ENCODE results near the gene QRSL1.

The QRSL1 gene

DNA sequence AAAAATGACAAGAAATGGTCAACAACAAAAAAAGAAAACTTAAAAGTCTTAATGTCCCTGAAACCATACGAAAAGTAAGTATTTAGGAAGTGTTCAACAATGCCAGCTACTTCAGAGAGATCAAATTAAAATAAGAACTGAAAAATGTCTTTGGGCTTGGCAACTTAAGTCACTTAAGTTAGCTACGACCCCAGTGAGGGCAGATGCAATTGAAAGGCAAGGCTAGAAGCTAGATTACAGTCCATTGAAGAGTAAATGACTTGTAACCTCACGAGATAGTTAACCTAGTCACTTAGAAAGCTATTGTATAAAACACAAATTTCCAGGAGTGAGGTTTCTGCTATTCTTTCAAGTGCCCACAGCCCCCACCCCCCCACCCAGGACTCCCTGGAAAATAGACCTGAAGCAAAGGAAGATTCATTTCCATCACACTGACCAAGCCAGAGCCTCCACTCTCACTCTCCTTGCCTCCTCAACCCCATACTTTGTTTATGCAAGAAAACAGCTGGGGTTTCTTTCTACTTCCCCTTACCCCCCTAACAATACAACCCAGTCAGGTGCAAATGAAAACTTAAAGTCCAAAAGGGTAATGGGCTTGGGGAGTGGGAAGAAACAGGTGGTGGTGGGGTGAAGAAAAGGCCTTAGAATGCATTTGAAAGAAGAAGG is 14.7 kb upstream of the QRSL1 start:
- no peak for TF ChIP-seq FOXP2 (optimal IDR thresholded peaks at IDR 0.05; ENCODE audit: borderline replicate concordance, extremely low read depth, extremely low read length, insufficient read depth)
- TF ChIP-seq SIN3A (IDR thresholded peaks at IDR 0.05; ENCODE audit: borderline replicate concordance, insufficient read depth, low read length), result no peak
- no peak for TF ChIP-seq TAF1 (IDR thresholded peaks at IDR 0.05; ENCODE audit: borderline replicate concordance, insufficient read depth, low read length)
- TF ChIP-seq, protein P1, sequence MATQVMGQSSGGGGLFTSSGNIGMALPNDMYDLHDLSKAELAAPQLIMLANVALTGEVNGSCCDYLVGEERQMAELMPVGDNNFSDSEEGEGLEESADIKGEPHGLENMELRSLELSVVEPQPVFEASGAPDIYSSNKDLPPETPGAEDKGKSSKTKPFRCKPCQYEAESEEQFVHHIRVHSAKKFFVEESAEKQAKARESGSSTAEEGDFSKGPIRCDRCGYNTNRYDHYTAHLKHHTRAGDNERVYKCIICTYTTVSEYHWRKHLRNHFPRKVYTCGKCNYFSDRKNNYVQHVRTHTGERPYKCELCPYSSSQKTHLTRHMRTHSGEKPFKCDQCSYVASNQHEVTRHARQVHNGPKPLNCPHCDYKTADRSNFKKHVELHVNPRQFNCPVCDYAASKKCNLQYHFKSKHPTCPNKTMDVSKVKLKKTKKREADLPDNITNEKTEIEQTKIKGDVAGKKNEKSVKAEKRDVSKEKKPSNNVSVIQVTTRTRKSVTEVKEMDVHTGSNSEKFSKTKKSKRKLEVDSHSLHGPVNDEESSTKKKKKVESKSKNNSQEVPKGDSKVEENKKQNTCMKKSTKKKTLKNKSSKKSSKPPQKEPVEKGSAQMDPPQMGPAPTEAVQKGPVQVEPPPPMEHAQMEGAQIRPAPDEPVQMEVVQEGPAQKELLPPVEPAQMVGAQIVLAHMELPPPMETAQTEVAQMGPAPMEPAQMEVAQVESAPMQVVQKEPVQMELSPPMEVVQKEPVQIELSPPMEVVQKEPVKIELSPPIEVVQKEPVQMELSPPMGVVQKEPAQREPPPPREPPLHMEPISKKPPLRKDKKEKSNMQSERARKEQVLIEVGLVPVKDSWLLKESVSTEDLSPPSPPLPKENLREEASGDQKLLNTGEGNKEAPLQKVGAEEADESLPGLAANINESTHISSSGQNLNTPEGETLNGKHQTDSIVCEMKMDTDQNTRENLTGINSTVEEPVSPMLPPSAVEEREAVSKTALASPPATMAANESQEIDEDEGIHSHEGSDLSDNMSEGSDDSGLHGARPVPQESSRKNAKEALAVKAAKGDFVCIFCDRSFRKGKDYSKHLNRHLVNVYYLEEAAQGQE (IDR thresholded peaks at IDR 0.05; ENCODE audit: insufficient read depth in 1 of 2, low read depth in 2 of 2, low read length in 2 of 2), result no peak
- no peak for TF ChIP-seq POLR2AphosphoS5 (IDR thresholded peaks at IDR 0.05; ENCODE audit: low read depth, low read length)

DNA sequence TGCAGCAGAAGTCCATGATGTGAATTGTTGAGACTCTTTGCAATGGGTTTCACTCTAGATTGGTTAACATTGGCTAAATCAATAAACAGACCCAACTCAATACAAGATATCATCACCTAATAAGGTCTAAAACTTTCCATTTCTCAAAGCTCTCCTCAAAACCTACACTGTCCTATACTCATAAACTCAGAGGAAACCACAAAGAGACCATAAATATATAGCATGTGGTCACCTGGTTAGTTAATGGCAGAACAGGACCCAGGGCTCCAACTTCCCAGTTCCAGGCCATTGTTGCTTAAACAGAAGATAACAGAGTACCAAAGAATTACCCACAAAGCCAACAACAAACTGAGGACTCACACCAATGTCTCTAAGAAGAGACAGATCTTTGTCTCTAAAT is 12.1 kb upstream of the QRSL1 start:
- TF ChIP-seq POLR2AphosphoS5 (IDR thresholded peaks at IDR 0.05; ENCODE audit: low read depth, low read length), result no peak
- no peak for TF ChIP-seq FOXP2 (optimal IDR thresholded peaks at IDR 0.05; ENCODE audit: borderline replicate concordance, extremely low read depth, extremely low read length, insufficient read depth)
- TF ChIP-seq, protein P1 (IDR thresholded peaks at IDR 0.05; ENCODE audit: insufficient read depth in 1 of 2, low read depth in 2 of 2, low read length in 2 of 2), result no peak
- no peak for TF ChIP-seq SIN3A (IDR thresholded peaks at IDR 0.05; ENCODE audit: borderline replicate concordance, insufficient read depth, low read length)
- no peak for TF ChIP-seq TAF1 (IDR thresholded peaks at IDR 0.05; ENCODE audit: borderline replicate concordance, insufficient read depth, low read length)

DNA sequence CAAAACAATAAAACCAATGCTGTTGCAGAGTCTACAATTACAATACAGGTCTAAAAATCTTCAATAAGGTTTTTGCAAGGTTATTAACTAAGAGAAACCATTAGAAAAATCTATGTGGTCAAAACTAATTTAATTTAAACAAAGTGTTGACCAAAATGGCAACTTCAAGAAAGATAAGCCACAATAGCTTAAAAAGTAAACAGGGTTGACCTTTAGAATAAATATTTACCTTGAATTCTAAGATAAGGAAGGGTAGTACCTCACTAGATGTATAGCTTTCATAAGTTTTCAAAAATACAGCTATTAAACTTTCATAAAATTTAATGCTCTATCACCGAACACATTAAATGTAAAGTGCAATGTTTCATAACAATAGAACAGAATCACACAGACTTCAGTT is 11.5 kb upstream of the QRSL1 start:
- TF ChIP-seq, protein P1 (IDR thresholded peaks at IDR 0.05; ENCODE audit: insufficient read depth in 1 of 2, low read depth in 2 of 2, low read length in 2 of 2), result no peak
- TF ChIP-seq POLR2AphosphoS5 (IDR thresholded peaks at IDR 0.05; ENCODE audit: low read depth, low read length), result no peak
- no peak for TF ChIP-seq SIN3A (IDR thresholded peaks at IDR 0.05; ENCODE audit: borderline replicate concordance, insufficient read depth, low read length)
- TF ChIP-seq FOXP2 (optimal IDR thresholded peaks at IDR 0.05; ENCODE audit: borderline replicate concordance, extremely low read depth, extremely low read length, insufficient read depth), result no peak
- TF ChIP-seq TAF1 (IDR thresholded peaks at IDR 0.05; ENCODE audit: borderline replicate concordance, insufficient read depth, low read length), result no peak

DNA sequence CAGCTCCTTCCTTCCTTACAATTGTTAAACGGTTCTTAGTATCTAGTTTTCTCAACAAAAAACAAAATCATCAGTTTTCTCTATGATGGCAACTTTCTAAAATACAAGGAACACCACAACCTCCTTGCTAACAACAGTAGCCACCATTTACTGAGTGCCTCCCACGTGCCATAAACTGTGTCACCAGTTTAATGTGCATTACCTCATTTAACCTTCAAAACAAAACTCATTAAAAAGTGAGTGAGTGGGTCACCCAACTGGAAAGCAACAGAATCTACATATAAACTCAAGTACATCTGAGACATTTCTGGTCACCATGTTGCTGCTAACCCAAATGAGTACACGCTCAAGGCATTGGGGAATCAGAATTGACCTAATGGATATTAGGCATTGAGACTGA is 11.1 kb upstream of the QRSL1 start:
- TF ChIP-seq, protein P1 (IDR thresholded peaks at IDR 0.05; ENCODE audit: insufficient read depth in 1 of 2, low read depth in 2 of 2, low read length in 2 of 2), result no peak
- TF ChIP-seq POLR2AphosphoS5 (IDR thresholded peaks at IDR 0.05; ENCODE audit: low read depth, low read length) (no peak), TAF1 (IDR thresholded peaks at IDR 0.05; ENCODE audit: borderline replicate concordance, insufficient read depth, low read length) (no peak), SIN3A (IDR thresholded peaks at IDR 0.05; ENCODE audit: borderline replicate concordance, insufficient read depth, low read length) (no peak), FOXP2 (optimal IDR thresholded peaks at IDR 0.05; ENCODE audit: borderline replicate concordance, extremely low read depth, extremely low read length, insufficient read depth) (no peak)
